Tongue (tissue), 2 donors: Measurements from ENCODE around the gene DIDO1. TPM values are rescaled to one million over a fixed set of nuclear protein-coding genes. Genes with fewer than 3 reads are reported as not detected.

ENCODE experiments used
- DNase-seq: peaks from one replicate; pipeline ENCODE4 v3.0.0-alpha.2; 2015
- total RNA-seq: library from RNA; depleted of rRNA; stranded (reverse); fragments of >200 nt; gene quantifications from one replicate; pipeline ENCODE4 v1.2.3, GENCODE V29; 2014

Gene DIDO1
- total RNA-seq, 1 donor from 2014 or later: 57.5 TPM

- DNase-seq: no peak
Observed at GRCh38 chr20:62878244-62879038, 47.9 kb downstream of the DIDO1 start.

- DNase-seq: peak; percentile 71
Observed at GRCh38 chr20:62876902-62877816, 49.1 kb downstream of the DIDO1 start.

GRCh38 chr20:62876501-62876901, 49.8 kb downstream of the DIDO1 start:
- DNase-seq: no peak

GRCh38 chr20:62875419-62876361, 50.6 kb downstream of the DIDO1 start:
- peak; percentile 81 for DNase-seq

- DNase-seq: no peak
Observed at GRCh38 chr20:62874964-62875344, 51.4 kb downstream of the DIDO1 start.

- peak; percentile 54 for DNase-seq
Observed at GRCh38 chr20:62873681-62874031, 52.6 kb downstream of the DIDO1 start.

GRCh38 chr20:62873280-62873679, 53.0 kb downstream of the DIDO1 start:
- no peak for DNase-seq

- DNase-seq: no peak
Observed at GRCh38 chr20:62872862-62873261, 53.4 kb downstream of the DIDO1 start.

- DNase-seq: no peak
Observed at GRCh38 chr20:62872184-62872847, 54.0 kb downstream of the DIDO1 start.

- no peak for DNase-seq
Observed at GRCh38 chr20:62864207-62864606, 62.1 kb downstream of the DIDO1 start.

GRCh38 chr20:62861726-62862336, 64.5 kb downstream of the DIDO1 start, which contains the start of gene TCFL5:
TSS of gene TCFL5 (minus strand) at chr20:62861822. CDS start at chr20:62861670, 152 bp downstream.
- peak; percentile 93 for DNase-seq

GRCh38 chr20:62860924-62861691, 65.2 kb downstream of the DIDO1 start:
- peak; percentile 16 for DNase-seq

GRCh38 chr20:62860391-62860923, 65.8 kb downstream of the DIDO1 start:
- DNase-seq: peak; percentile 33

GRCh38 chr20:62859721-62860120, 66.6 kb downstream of the DIDO1 start:
- no peak for DNase-seq

- no peak for DNase-seq
Observed at GRCh38 chr20:62858058-62858830, 68.1 kb downstream of the DIDO1 start.

GRCh38 chr20:62856931-62857619, 69.2 kb downstream of the DIDO1 start:
- DNase-seq: no peak

- no peak for DNase-seq
Observed at GRCh38 chr20:62855120-62855519, 71.2 kb downstream of the DIDO1 start.

- DNase-seq: no peak
Observed at GRCh38 chr20:62854121-62854520, 72.2 kb downstream of the DIDO1 start.
